Embryonic facial prominence (tissue), 1 donor: ENCODE results near the gene TTLL12.

ENCODE experiments used
- DNase-seq: peaks from one replicate; pipeline ENCODE4 v3.0.0-alpha.2; 2016; ENCODE audit errors: extremely low spot score

TTLL12 gene

DNA sequence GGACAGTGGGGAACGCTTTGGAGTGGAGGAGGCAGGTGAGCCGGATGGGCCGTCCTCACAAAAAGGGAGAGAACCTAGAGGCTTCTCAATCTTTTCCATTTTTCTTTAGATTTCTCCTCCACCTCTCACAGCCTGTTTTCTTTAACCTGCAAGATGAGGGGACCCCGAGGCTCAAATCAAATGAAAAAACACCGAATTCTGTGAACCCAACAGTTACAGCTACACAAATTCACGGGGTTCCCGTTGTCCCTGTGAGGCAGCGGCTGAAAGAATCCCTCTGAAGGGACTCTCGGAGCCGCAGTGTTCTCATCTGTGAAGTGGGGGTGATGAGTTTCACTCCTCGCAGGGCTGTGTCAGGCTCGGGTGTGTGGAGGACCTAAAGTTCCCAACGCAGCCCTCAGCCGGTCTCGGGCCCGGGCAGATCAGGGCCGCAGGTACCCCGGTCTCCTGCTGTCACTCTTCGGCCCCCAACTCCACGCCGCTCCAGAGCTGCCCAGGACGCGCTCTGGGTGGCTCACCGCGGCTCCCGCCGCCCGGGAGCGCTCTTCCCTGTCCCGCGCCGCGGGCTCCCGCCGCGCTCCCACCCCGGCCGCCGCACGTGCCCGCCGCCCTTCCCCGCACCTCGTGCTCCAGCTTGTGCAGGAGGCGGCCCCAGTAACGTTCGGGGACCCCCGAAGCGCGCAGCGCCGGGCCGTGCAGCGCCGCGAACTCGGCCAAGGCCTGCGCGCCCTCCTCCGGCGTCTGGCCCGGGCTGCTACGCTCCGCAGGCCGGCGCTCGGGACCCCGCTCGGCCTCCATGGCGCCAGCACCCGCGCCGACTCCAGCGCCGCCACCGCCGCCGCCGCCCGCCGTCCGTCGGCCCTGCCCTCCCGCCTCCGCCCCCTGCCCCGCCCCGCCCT is at the start of gene TTLL12:
Gene TTLL12 (minus strand): TSS at position 863 of the 899 bp plus-strand sequence. CDS start 65 bp downstream, at position 798.
- no peak for DNase-seq

DNA sequence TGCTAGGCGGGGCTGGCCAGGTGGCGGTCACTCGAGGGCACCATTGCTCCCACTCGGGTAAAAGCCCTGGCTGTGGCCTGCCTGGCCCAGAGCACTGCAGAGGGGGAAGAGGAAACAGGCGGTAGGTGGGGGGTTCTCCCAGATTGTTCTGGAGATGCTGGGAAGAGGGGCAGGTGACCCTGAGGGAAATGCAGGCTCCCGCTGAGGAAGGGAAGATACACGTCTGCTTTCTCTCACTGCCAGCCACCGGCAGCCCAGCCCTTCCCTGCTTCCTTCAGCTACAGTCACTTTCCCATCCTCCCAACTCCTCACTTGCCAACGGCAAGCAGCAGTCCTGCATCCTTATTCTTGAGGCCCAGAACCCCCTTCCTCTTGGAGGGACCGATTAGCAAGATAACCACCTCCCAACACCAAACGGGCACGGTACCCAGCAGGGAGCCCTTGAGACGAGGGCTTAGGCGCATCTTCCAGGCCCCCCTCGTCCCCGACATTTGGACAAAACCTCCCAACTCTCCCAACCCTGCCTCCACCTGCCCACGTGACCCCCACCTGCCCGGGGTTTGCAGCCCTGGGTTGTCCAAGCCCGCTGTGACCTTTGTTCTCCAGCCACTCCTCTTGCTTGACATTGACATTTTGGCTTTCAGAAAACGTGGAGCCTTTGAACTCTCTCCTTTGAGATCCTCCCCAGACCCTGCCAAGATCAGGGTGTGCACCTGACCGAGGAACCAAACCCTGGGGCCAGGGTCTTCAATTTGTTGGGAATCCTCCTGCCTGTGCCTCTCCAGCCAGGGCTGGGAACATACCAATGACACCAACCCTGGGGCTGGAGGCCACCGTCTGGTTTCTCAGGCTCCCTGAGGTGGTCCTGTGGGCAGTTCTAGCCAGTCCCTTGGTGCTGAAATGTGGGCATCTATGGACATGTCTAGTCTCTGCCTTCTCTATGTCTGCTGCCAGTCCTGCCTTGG is 48.8 kb upstream of the TTLL12 start:
- DNase-seq = no peak

DNA sequence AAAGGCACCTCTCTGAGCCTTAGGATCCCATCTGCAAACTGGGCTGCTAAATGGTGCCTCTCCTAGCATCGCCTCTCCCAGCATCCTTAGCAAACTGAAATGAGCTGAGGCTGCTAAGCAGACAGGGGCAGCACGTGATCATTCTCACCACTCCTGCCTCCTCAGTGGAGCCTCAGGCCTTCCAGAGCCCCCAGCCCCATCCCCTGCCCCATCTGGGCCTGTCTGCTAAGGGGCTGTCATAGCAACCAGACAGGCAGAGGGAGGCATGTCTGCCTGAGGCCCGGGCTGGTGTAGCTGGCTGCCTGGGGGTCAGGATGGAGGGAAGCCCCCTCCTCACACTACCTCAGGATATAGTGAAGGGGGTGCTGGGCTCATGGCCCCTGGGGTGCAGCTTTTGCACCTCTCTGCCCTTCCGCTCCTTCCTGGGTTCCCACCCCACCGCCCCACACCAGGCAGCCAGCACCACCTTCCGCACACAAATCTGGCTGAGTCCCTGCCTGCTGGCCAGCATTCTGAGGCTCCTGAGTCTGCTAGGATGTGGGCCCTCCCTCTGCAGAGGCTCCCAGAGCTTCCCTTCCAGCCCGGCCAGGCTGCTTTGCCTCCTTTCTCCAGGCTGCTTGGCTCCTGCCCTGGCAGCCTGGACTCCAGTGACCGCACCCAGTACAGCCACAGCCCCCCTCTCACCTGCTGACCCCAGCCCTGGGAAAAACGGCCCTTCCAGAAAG is 47.5 kb upstream of the TTLL12 start:
- DNase-seq = no peak

DNA sequence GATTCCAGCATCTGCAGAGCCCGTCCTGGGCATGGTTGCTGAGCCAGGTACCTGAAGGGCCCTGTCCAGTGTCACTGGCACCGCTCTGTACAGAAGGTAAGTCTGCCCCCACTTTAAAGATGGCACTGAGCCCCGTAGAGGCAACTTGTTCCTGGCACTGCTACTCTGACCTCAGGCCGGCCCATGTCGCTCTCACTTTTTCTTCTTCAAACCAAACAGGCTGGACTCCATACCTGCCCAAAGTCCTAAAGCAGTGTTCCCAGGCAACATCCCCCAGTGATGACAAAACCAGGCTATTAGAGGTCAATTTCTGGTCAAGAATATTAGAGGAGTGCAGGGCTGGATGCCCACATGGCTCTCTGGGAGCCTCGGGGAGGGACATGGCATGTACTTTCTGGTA is 46.6 kb upstream of the TTLL12 start:
- DNase-seq = no peak

DNA sequence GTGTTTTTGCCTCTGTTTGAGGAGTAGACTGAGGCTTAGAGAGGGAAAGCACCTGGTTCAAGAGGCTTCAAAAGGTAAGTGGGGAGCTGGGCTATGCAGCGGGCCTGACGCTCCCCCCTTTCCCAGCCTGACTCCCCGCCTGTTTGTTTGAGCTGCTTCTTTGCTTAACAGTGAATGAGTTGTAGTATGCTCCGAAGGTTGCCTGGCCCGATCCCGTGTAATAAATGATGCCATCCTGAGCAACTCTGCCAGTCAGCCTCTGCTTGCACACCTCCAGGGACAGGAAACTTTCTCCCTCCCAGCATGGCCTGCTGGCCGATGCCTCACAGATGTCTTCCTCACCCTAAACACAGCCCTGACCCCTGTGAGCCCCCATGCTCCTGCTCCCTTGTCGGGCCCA is 45.5 kb upstream of the TTLL12 start:
- DNase-seq = no peak

DNA sequence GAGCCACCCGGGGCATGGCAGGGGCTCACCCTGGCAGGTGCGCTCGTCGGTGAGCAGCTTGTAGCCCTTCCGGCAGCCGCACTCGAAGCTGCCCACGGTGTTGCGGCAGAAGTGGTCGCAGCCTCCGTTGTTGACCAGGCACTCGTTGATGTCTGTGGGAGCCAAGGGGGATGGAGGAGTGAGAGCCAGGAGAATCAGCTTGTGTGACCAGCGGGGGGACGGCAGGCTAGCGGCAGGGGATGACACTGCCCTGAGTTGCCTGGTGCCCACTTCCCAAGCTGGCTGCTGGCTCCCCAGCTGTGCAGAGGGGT is 44.7 kb upstream of the TTLL12 start:
- no peak for DNase-seq

DNA sequence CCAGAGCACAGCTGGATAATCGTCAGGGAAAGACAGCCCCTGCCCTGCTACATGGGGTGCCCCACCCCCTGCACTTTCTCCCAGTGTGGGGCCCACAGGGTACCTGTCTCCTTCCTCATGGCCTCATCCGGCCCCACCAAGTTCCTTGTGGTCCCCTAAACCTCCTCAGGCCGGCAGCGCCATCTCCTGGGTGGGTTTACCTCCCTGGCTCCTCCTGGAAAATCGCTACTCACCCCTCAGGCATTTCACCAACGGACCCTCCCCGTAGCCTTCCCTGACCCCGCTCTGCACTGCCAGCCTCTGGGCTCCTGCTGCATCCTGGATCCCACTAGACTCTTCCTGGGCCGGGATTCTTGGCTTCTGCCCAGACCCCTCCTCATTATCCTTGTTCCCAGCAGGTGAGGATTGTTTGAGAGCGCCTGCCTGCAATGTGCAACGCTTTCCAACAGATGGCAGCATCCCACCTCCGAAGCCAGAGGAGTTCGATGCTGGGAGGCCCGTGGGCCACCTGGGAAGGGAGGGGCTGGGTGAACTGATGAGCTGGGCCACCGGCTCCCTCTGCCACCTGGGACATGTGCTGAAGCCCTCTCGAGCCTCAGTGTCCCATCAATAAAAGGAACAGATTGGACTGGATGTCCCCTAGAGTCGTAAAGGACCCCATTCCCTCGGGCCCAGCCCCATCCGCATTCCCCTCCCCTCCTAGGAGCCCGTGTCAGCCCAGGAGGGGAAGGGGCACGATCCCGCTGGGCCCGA is 44.2 kb upstream of the TTLL12 start:
- DNase-seq = no peak

DNA sequence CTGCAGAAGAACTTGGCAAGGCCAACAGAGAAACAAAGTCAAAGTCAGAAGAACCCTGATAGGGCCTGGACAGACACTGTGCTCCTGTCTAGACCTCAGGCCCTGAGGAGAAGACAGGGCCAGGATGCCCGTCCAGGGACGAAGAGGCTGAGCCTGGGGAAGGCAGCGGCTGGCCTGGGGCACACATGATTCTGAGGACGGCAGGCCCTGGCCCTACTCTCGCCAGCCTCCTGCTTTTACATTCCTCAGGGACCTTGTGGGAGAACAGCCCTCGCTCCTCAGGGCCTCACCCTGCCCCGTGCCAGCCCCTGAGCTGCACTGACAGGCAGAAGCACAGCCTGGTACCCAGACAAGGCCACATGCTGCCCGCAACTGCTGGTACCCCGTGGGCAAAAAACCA is 43.6 kb upstream of the TTLL12 start:
- DNase-seq = no peak

DNA sequence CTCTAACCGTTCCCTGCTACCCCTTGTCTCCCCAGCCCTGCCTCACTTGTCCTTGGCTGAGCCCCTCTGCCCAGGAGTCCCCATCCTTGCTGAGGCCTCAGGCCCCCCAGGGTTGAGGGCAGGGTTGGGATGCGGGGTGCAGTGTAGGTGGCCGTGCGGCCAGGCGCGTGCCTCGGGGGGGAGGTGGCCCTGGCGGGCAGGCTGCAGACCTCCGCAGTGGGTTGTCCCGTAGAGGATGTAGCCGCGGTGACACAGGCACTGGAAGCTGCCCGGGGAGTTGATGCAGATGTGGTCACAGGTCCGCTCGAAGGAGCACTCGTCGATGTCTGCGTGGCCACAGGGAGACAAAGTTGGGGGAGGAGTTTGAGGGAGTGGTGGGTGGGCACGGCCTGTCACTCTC is 41.9 kb upstream of the TTLL12 start:
- no peak for DNase-seq

DNA sequence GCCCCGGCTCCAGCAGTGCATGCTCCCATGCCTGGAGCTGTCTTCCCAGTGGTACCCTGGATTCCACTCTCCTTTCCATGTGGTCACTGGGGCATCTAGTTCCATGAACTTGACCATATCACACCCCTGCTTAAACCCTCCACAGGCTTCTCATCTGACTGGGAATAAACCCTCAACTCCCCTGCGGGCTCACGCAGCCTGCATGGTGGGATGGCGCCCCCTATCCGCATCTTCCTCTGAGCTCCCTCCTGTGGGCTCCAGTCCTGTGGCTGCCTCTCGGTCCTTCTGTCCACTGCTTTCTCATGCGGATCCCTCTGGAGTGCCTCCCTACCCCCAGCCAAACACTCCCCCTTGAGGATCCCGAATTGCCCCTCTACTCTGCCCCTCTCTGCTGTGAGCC is 41.4 kb upstream of the TTLL12 start:
- no peak for DNase-seq

DNA sequence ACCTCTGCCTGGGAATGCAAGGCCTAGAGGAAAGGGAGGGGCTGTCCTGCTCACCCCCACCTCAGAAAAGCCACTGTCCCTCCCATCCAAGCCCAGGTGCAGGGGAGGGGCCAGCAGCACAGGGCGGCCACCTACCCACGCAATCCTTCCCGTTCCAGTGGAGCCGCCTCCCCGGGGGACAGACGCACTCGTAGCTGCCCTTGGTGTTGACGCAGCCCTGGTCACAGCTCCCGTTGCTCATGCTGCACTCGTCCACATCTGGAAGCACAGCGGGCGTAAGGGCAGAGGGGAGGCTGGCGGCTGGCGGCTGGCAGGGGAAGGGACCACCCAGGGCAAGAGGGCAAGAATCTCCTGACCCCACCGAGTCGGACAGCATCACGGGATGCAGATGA is 40.3 kb upstream of the TTLL12 start:
- no peak for DNase-seq

DNA sequence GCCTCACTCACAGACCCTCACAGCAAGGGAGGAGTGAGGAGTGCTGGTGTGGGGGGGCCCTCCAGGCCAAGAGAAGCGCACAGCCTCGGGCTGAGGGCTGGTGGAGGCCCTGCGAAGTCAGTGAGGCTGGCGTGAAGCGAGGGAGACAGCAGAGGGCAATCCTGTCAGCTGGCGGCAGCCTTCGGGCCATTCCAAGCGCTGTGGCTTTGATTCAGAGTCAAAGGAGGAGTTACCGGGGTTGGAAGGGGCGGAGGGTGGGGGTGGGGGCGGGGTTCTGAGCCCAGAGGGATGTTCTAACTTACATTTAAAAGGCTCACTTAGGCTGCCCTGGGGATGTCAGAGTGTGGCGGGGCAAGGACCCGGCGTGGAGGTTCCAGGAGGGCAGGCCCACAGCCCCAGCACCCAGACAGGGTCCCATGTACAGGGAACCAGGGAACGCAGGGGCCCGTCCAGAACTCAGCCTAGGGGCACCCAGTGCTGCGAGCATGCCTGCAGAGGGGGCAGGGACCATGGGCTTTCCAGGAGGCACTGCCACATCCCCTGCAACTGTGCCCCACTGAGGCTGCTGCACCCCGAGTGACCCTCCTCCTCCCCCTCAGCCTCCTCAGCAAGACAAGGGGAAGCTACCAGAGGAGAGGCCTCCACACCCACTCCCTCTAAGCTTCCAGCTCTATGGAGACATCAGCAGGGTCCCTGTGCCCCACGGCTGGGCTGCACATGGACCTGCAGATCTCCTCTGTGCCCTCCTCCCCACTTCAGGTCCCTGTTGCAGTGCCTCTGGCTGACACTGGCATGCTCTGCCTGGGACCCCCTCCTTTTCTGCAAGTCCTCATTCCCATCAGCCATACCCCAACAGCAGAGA is 39.7 kb upstream of the TTLL12 start:
- no peak for DNase-seq

DNA sequence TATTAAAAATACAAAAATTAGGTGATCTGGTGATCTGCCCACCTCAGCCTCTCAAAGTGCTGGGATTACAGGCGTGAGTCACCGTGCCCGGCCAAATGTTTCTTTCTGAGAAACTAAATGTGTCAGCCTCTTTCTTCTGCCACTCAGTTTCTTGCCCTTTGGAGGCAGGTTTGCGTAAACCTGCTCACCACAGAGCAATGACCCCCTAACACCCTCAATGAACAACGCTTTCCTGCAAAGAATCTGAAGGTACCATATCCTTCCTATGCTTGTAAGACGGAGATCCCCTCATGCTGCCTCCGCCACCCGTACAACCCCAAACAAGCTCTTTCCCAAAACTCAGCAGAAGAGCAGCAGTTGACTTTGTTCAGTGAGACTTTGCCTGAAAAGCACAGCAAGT is 38.7 kb upstream of the TTLL12 start:
- no peak for DNase-seq

DNA sequence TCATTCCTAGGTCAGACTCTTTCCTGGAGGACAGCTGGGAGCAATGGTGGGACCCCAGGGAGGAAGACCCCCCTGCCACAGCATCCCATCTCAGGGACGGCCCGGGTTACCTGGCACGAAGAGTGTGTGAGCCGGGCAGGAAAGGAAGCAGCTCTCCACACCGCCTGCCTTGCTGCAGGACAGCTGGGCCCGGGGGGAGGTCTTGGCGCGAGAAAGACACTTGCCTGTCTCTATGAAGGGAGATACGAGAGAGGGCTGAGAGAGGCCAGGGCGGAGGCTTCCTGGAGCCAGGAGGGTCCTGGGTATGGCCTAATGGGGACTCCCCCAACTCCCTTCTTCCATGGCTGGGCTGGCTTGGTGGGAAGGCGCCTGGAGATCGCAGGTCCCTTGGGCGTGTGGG is 36.1 kb upstream of the TTLL12 start:
- DNase-seq = no peak

DNA sequence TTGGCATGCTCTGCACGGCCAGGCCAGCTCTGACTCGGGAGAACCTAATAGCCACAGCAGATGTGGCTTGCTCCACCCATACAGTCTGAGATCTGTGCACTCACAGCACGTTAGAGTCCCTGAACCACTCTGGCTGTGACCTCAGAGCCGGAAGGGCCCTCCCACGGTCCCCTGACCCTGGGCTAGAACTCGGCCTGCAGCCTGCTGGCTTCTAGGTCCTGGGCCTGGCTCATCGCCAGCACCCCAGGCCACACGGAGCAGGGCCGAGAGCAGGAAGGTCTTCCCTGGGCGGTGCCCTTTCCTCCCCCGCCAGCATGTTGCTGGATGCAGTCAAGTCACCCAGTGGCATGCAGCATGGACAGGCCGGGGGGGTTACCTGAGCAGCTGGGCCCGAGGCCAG is 35.3 kb upstream of the TTLL12 start:
- no peak for DNase-seq

DNA sequence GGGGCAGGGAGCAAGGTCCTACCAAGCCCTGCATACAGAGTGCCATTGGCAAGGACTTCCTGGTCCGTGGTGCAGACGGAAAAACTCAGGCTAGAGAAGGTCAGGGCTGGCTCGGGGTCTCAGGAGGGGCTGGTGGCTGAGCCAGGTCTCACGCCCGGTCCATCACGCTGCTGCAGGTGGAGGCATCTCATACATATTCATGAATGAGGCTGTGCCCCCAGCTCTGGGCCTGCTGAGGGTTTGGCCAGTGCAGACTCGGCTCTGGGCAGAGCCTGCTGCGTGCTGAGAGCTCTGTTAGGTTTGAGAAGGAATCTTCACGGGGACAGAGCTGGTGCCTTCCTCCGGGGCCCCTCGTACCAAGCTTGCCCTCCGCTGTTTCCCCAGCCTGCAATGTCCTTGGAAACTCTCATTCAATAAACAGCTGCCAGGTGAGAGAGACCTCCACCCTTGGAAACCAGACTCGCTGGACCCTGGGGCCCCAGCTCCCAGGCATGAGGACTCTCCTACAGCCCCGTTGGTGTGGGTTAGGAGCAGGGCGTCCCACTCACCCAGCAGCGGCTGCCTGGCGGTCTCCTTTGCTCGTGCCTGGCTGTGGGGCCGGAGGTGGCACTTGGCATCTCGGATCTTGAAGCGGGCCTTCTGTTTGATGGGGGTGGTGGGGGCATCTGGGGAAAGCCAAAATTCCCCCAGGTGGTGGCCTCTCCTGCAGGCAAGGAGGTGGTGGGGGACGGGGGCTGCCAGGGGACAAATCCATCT is 33.9 kb upstream of the TTLL12 start:
- DNase-seq = no peak

DNA sequence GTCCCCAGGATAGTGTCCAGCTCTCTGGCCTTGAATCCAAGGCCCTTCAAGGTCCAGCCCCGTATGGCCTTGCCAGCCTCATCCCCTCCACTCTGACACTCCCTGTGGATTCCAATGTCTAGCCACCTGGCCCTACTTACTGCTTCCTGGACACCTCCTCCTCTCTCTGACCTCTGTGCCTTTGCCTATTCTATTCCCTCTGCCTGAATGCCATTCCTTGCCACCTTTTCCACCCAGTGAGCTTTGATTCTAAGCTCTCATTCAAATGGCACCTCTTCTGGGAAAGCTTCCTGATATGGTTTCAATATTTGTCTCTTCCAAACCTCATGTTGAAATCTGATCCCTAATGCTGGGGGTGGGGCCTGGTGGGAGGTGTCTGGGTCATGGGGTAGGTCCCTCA is 31.9 kb upstream of the TTLL12 start:
- no peak for DNase-seq

DNA sequence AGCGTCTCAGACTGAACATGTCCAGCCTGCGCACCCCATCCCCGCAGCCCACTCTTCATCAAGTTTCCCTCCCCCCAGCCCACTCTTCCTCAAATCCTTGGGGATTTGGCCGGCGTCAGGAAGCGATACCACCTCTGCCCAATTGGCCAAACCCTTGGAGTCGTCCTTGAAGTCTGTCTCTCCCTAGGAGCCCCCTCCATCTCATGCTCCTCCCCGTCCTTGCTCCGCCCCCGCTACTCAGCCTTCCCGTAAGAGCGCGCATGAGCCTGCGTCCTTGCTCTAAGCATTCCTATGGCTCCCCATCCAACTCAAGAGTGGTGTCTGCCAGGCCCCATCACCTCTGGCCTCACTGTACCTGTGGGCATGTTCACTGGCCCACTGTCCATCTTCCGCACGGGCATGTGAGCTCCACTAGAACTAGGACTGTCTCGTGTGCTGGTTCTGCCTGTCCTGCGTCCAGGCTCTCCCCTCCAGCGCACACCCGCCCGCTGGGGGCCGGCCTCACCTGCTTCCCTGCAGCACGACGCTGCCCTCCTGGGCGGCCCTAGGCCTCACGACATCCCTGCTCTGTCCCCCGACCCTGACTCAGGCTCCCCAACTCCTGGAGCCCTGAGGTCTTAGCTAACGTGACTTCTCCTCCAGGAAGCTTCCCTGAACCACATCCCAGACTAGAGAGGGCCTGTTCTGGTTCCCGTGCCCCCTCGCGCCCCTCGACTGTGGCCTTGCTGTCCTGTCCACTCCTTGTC is 30.5 kb upstream of the TTLL12 start:
- DNase-seq = no peak

DNA sequence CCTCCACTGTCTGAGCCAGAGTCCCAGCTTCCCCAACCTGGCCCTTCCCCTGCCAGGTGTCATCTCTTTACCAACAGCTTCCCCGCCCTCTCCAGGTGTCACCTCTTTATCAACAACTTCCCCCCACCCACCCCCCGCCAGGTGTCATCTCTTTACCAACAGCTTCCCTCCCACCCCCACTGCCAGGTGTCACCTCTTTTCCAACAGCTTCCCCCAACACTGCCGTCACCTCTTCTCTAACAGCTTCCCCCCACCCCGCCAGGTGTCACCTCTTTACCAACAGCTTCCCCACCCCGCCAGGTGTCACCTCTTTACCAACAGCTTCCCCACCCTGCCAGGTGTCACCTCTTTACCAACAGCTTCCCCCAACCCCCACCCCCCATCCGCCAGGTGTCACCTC is 29.8 kb upstream of the TTLL12 start:
- DNase-seq = no peak
